Measurements from ENCODE around the gene FAM149A.

The FAM149A gene

GRCh38 chr4:186105647-186106321, 1.3 kb downstream of the FAM149A start:
- no peak for DNase-seq (ENCODE audit: low read depth in 2 of 2)

- DNase-seq (ENCODE audit: low read depth in 2 of 2) = no peak
Observed at GRCh38 chr4:186107947-186108346, 3.4 kb downstream of the FAM149A start.

GRCh38 chr4:186108391-186108790, 3.9 kb downstream of the FAM149A start:
- no peak for DNase-seq (ENCODE audit: low read depth in 2 of 2)

- no peak for DNase-seq (ENCODE audit: low read depth in 2 of 2)
Observed at GRCh38 chr4:186109245-186109644, 4.7 kb downstream of the FAM149A start.

GRCh38 chr4:186116697-186117096, 12.2 kb downstream of the FAM149A start:
- DNase-seq (ENCODE audit: low read depth in 2 of 2) = no peak

- no peak for DNase-seq (ENCODE audit: low read depth in 2 of 2)
Observed at GRCh38 chr4:186118582-186118981, 14.1 kb downstream of the FAM149A start.

- DNase-seq (ENCODE audit: low read depth in 2 of 2) = no peak
Observed at GRCh38 chr4:186121057-186121456, 16.6 kb downstream of the FAM149A start.

- no peak for DNase-seq (ENCODE audit: low read depth in 2 of 2)
Observed at GRCh38 chr4:186128842-186129241, 24.3 kb downstream of the FAM149A start.

GRCh38 chr4:186131935-186132334, 27.4 kb downstream of the FAM149A start:
- no peak for DNase-seq (ENCODE audit: low read depth in 2 of 2)

GRCh38 chr4:186132577-186133242, 28.2 kb downstream of the FAM149A start:
- peak in 1 of 2 experiments; percentile 1 for DNase-seq (ENCODE audit: low read depth in 2 of 2)

GRCh38 chr4:186134257-186134656, 29.8 kb downstream of the FAM149A start:
- no peak for DNase-seq (ENCODE audit: low read depth in 2 of 2)

- DNase-seq (ENCODE audit: low read depth in 2 of 2) = no peak
Observed at GRCh38 chr4:186134861-186135260, 30.4 kb downstream of the FAM149A start.

- DNase-seq (ENCODE audit: low read depth in 2 of 2) = peak in 1 of 2 experiments; percentile 4
Observed at GRCh38 chr4:186137196-186137794, 32.8 kb downstream of the FAM149A start.

- peak in 1 of 2 experiments; percentile 3 for DNase-seq (ENCODE audit: low read depth in 2 of 2)
Observed at GRCh38 chr4:186144198-186144945, 39.9 kb downstream of the FAM149A start.

GRCh38 chr4:186144946-186145569, 40.6 kb downstream of the FAM149A start:
- DNase-seq (ENCODE audit: low read depth in 2 of 2) = peak in 1 of 2 experiments; percentile 15

GRCh38 chr4:186146458-186146857, 42.0 kb downstream of the FAM149A start:
- no peak for DNase-seq (ENCODE audit: low read depth in 2 of 2)

GRCh38 chr4:186148336-186148975, 44.0 kb downstream of the FAM149A start:
- no peak for DNase-seq (ENCODE audit: low read depth in 2 of 2)

GRCh38 chr4:186149872-186150271, 45.4 kb downstream of the FAM149A start:
- DNase-seq (ENCODE audit: low read depth in 2 of 2) = no peak

GRCh38 chr4:186150926-186151325, 46.4 kb downstream of the FAM149A start:
- no peak for DNase-seq (ENCODE audit: low read depth in 2 of 2)

- no peak for DNase-seq (ENCODE audit: low read depth in 2 of 2)
Observed at GRCh38 chr4:186151499-186151898, 47.0 kb downstream of the FAM149A start.
